HUES48 (cell line): ENCODE results near the gene DNAH6.

Source experiments
- H3K27ac ChIP-seq: one replicate; pipeline ENCODE4 v1.7.0; 2013; ENCODE audit warnings: low read depth, low read length, inconsistent platforms
- H3K27me3 ChIP-seq: 2 replicates; pipeline ENCODE4 v1.6.1; 2013; ENCODE audit warnings: mild to moderate bottlenecking, low read length; ENCODE audit not compliant: control insufficient read depth, insufficient read depth
- H3K36me3 ChIP-seq: 2 replicates; pipeline ENCODE4 v1.6.1; 2013; ENCODE audit warnings: low read length; ENCODE audit not compliant: control insufficient read depth, insufficient read depth
- H3K4me1 ChIP-seq: 2 replicates; pipeline ENCODE4 v1.6.1; 2013; ENCODE audit warnings: mild to moderate bottlenecking, low read length; ENCODE audit not compliant: control insufficient read depth, insufficient read depth
- H3K4me3 ChIP-seq: 2 replicates; pipeline ENCODE4 v1.5.1; 2013; ENCODE audit warnings: mild to moderate bottlenecking, low read depth, low read length
- H3K9ac ChIP-seq: 2 replicates; pipeline ENCODE4 v1.6.1; 2013; ENCODE audit warnings: mild to moderate bottlenecking, low read depth, low read length, moderate library complexity
- H3K9me3 ChIP-seq: 2 replicates; pipeline ENCODE4 v1.6.1; 2013; ENCODE audit warnings: low read length; ENCODE audit not compliant: control insufficient read depth, insufficient read depth

DNAH6 gene

GRCh38 chr2:84631985-84632384, 115.7 kb downstream of the DNAH6 start:
- Histone ChIP-seq H3K27ac (no peak overlapping the region), H3K4me3 (no peak overlapping the region), H3K27me3 (no peaks in the 10 kb centered on the region), H3K9ac (no peak overlapping the region), H3K36me3 (no peaks in the 10 kb centered on the region), H3K9me3 (no peaks in the 10 kb centered on the region), H3K4me1 (no peaks in the 10 kb centered on the region)

- Histone ChIP-seq H3K4me1 (no peaks in the 10 kb centered on the region), H3K36me3 (no peaks in the 10 kb centered on the region), H3K9ac (no peak overlapping the region)
These were observed 120.0 kb downstream of the DNAH6 start for GRCh38 chr2:84636080-84636971.

GRCh38 chr2:84639751-84640150, 123.5 kb downstream of the DNAH6 start:
- no peak overlapping the region for H3K9ac ChIP-seq
- no peak overlapping the region for H3K27ac ChIP-seq
- H3K9me3 ChIP-seq: no peaks in the 10 kb centered on the region
- no peaks in the 10 kb centered on the region for H3K4me1 ChIP-seq
- no peaks in the 10 kb centered on the region for H3K36me3 ChIP-seq
- H3K4me3 ChIP-seq: no peak overlapping the region
- H3K27me3 ChIP-seq: no peaks in the 10 kb centered on the region

More at GRCh38 chr2:84636080-84636971, 120.0 kb downstream of the DNAH6 start:
- H3K27ac ChIP-seq: no peak overlapping the region
- H3K9me3 ChIP-seq: no peaks in the 10 kb centered on the region
- no peak overlapping the region for H3K4me3 ChIP-seq
- no peaks in the 10 kb centered on the region for H3K27me3 ChIP-seq

GRCh38 chr2:84640411-84640810, 124.1 kb downstream of the DNAH6 start:
- H3K27me3 ChIP-seq: no peaks in the 10 kb centered on the region

GRCh38 chr2:84641021-84641420, 124.7 kb downstream of the DNAH6 start:
- no peak overlapping the region for H3K4me3 ChIP-seq
- H3K4me1 ChIP-seq: no peaks in the 10 kb centered on the region
- no peak overlapping the region for H3K9ac ChIP-seq
- no peaks in the 10 kb centered on the region for H3K9me3 ChIP-seq
- H3K27ac ChIP-seq: no peak overlapping the region
- no peaks in the 10 kb centered on the region for H3K36me3 ChIP-seq
- no peaks in the 10 kb centered on the region for H3K27me3 ChIP-seq

More at GRCh38 chr2:84640411-84640810, 124.1 kb downstream of the DNAH6 start:
- no peaks in the 10 kb centered on the region for H3K36me3 ChIP-seq
- no peaks in the 10 kb centered on the region for H3K9me3 ChIP-seq
- no peaks in the 10 kb centered on the region for H3K4me1 ChIP-seq
- H3K4me3 ChIP-seq: no peak overlapping the region
- H3K27ac ChIP-seq: no peak overlapping the region
- H3K9ac ChIP-seq: no peak overlapping the region

- Histone ChIP-seq H3K9ac (no peak overlapping the region), H3K27ac (no peak overlapping the region), H3K4me3 (no peak overlapping the region)
These were observed 127.7 kb downstream of the DNAH6 start for GRCh38 chr2:84643991-84644390.

GRCh38 chr2:84646514-84646913, 130.2 kb downstream of the DNAH6 start:
- Histone ChIP-seq H3K4me1 (no peaks in the 10 kb centered on the region), H3K27me3 (no peaks in the 10 kb centered on the region), H3K4me3 (no peak overlapping the region), H3K36me3 (no peaks in the 10 kb centered on the region), H3K9me3 (no peaks in the 10 kb centered on the region), H3K9ac (no peak overlapping the region), H3K27ac (no peak overlapping the region)

More at GRCh38 chr2:84643991-84644390, 127.7 kb downstream of the DNAH6 start:
- Histone ChIP-seq H3K4me1 (no peaks in the 10 kb centered on the region), H3K9me3 (no peaks in the 10 kb centered on the region), H3K36me3 (no peaks in the 10 kb centered on the region), H3K27me3 (no peaks in the 10 kb centered on the region)

GRCh38 chr2:84647267-84647666, 131.0 kb downstream of the DNAH6 start:
- no peaks in the 10 kb centered on the region for H3K36me3 ChIP-seq
- H3K4me1 ChIP-seq: no peaks in the 10 kb centered on the region
- H3K9me3 ChIP-seq: no peaks in the 10 kb centered on the region
- no peak overlapping the region for H3K4me3 ChIP-seq
- H3K27me3 ChIP-seq: no peaks in the 10 kb centered on the region
- H3K27ac ChIP-seq: no peak overlapping the region
- no peak overlapping the region for H3K9ac ChIP-seq

GRCh38 chr2:84649058-84649457, 132.8 kb downstream of the DNAH6 start:
- Histone ChIP-seq H3K27me3 (no peaks in the 10 kb centered on the region), H3K9me3 (no peaks in the 10 kb centered on the region), H3K27ac (no peak overlapping the region), H3K4me1 (no peaks in the 10 kb centered on the region), H3K9ac (no peak overlapping the region), H3K4me3 (no peak overlapping the region), H3K36me3 (no peaks in the 10 kb centered on the region)

- Histone ChIP-seq H3K9ac (no peak overlapping the region), H3K27ac (no peak overlapping the region), H3K36me3 (no peaks in the 10 kb centered on the region), H3K4me1 (no peaks in the 10 kb centered on the region), H3K9me3 (no peaks in the 10 kb centered on the region), H3K27me3 (no peaks in the 10 kb centered on the region), H3K4me3 (no peak overlapping the region)
These were observed 133.3 kb downstream of the DNAH6 start for GRCh38 chr2:84649487-84650142.

GRCh38 chr2:84652431-84652830, 136.1 kb downstream of the DNAH6 start:
- Histone ChIP-seq H3K9me3 (no peaks in the 10 kb centered on the region), H3K36me3 (no peaks in the 10 kb centered on the region), H3K4me1 (no peaks in the 10 kb centered on the region), H3K27ac (no peak overlapping the region), H3K9ac (no peak overlapping the region), H3K27me3 (no peaks in the 10 kb centered on the region), H3K4me3 (no peak overlapping the region)
